ENCODE measurements around the gene NTSR2. TPM values are rescaled to one million over a fixed set of nuclear protein-coding genes. Genes with fewer than 3 reads are reported as not detected.

NTSR2 gene
- total RNA-seq, 3 donors from 2014 or later = not detected

DNA sequence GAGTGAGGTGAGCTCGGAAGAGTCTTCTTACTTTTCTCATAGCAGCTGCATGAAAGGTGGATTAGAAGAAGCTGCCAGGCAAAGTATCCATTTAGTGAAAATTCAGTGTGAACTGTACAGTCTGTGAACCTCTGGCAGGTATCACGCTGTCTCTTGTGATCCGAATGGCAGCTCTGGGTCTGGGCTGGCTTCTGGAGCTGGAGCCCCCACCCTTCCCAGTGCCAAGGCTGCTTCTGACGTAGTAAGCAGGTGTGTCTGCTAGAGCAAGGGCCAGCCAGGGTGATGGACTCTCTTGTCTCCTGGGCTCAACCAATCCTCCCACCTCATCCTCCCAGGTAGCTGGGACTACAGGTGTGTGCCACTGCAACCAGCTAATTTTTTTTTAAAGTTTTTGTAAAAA lies 14.0 kb upstream of the NTSR2 start:
- intact Hi-C loops (cut with DNase I, micrococcal nuclease) = no loop called here
- Histone ChIP-seq H3K4me3 (no peak overlapping the region), H3K9me3 (no peaks in the 10 kb centered on the region), H3K4me1 (ENCODE audit: low read depth) (peaks cover 9% of the 10 kb centered on the region), H3K36me3 (ENCODE audit: low read depth) (no peaks in the 10 kb centered on the region)
- ATAC-seq = no peak
- DNase-seq = no peak
- TF ChIP-seq, protein P1, sequence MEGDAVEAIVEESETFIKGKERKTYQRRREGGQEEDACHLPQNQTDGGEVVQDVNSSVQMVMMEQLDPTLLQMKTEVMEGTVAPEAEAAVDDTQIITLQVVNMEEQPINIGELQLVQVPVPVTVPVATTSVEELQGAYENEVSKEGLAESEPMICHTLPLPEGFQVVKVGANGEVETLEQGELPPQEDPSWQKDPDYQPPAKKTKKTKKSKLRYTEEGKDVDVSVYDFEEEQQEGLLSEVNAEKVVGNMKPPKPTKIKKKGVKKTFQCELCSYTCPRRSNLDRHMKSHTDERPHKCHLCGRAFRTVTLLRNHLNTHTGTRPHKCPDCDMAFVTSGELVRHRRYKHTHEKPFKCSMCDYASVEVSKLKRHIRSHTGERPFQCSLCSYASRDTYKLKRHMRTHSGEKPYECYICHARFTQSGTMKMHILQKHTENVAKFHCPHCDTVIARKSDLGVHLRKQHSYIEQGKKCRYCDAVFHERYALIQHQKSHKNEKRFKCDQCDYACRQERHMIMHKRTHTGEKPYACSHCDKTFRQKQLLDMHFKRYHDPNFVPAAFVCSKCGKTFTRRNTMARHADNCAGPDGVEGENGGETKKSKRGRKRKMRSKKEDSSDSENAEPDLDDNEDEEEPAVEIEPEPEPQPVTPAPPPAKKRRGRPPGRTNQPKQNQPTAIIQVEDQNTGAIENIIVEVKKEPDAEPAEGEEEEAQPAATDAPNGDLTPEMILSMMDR (IDR thresholded peaks at IDR 0.05) = no peak

- peaks cover 6% of the 10 kb centered on the region for H3K4me1 ChIP-seq (ENCODE audit: low read depth)
- no peaks in the 10 kb centered on the region for H3K36me3 ChIP-seq (ENCODE audit: low read depth)
- ATAC-seq = no peak
- no peak overlapping the region for H3K4me3 ChIP-seq
- TF ChIP-seq, protein P1 (IDR thresholded peaks at IDR 0.05) = no peak
- DNase-seq = no peak
- H3K9me3 ChIP-seq = no peaks in the 10 kb centered on the region
- intact Hi-C loops (cut with DNase I, micrococcal nuclease) = no loop called here
Observed at GRCh38 chr2:11683476-11683875, 13.5 kb upstream of the NTSR2 start.

- no peak for DNase-seq
- TF ChIP-seq, protein P1 (IDR thresholded peaks at IDR 0.05) = no peak
- no peaks in the 10 kb centered on the region for H3K4me1 ChIP-seq (ENCODE audit: low read depth)
- intact Hi-C loops (cut with DNase I, micrococcal nuclease) = no loop called here
- no peak for ATAC-seq
- H3K4me3 ChIP-seq = no peak overlapping the region
- no peaks in the 10 kb centered on the region for H3K9me3 ChIP-seq
- H3K36me3 ChIP-seq (ENCODE audit: low read depth) = no peaks in the 10 kb centered on the region
Observed at GRCh38 chr2:11682590-11682915, 12.6 kb upstream of the NTSR2 start.

DNA sequence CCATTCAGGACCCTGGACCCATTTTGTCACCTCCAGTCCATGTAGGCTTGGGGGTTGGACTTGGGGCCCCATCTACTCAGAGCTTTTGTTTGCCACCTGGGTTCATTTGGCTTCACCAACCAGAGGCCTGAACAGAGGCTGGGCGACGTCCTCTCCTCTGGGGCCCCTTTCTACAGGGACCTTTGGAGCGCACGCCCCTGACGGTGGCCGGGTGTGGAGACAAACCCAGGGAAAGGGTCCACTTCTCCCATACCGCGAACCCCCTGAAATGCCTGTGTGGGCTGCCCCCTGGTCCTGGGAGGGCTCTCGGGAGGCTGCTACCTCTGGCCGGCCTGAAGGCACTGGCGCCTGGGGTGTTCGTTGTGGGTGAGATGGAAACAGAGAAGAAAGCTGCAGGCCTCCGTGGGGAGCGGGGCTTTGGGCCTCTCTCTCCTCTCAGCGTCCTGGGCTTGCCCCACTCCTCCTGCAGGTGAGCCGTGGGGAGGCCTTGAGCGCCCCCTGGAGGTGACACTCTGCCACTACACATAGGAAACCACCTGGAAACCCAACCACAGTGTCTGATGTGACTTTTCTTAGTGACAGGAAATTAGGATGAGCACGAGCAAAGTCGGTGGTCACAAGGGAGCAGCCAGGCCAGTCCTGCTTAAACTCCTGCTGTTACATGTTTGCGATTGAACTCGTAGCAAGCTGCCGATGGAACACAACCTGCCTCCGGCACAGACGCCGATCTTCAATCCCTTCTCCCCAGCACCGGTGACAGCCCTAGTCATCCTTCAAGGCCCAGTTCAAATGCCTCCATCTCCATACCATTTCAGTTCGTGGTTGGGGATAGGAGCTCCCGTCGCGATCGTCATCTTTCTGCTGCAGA lies 12.0 kb upstream of the NTSR2 start:
- intact Hi-C loops (cut with DNase I, micrococcal nuclease) = no loop called here
- Histone ChIP-seq H3K36me3 (ENCODE audit: low read depth) (no peaks in the 10 kb centered on the region), H3K9me3 (no peaks in the 10 kb centered on the region), H3K4me3 (no peak overlapping the region), H3K4me1 (ENCODE audit: low read depth) (no peaks in the 10 kb centered on the region)
- TF ChIP-seq, protein P1 (IDR thresholded peaks at IDR 0.05) = peak; percentile 49
- peak; percentile 79 for ATAC-seq
- DNase-seq = peak in 2 of 3 donors; percentile 49 to 59

- TF ChIP-seq, protein P1 (IDR thresholded peaks at IDR 0.05) = no peak
- intact Hi-C loops (cut with DNase I, micrococcal nuclease) = no loop called here
- Histone ChIP-seq H3K36me3 (ENCODE audit: low read depth) (no peaks in the 10 kb centered on the region), H3K4me1 (ENCODE audit: low read depth) (no peaks in the 10 kb centered on the region), H3K9me3 (no peaks in the 10 kb centered on the region), H3K4me3 (no peak overlapping the region)
- DNase-seq (no peak), ATAC-seq (no peak)
Observed at GRCh38 chr2:11680901-11681721, 11.1 kb upstream of the NTSR2 start.

Measured in mucosa of descending colon (tissue), 3 donors.